ENCODE results near the gene ELP2.

DNA sequence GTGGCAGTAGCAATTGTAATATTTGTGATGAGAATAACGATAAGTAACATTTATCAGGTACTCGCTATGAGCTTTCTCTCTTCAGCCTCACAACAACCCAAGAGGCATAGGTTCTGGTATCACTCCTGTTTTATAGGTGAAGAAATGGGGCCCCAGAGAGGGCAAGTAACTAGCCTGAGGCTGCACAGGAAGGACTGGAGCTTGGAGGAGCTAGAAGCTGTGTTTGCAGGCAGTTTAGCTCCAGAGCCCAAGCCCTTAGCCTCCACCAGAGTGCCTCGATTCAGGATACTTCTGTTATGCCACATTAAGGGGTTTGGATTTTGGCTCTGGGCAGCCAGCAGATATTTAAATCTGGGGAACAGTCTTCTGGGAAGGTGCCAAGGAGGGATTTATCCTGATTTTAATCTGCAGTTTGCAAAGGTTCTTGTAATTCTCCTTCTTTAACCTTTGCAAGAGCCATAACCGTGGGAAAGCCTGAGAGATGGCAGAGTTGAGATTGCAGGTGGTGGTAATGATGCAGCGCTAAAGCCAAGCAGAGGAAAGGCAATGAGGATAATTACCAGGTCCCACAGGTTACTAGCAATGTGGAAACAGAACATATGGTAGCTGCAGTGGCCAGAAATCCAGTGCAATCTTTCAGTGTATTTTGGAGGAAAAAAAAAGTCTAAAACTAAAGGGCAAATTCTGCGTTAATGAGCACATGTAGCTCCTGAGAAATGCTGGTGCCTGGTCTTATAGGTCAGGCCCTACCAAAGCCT lies 66.7 kb downstream of the ELP2 start:
- TF ChIP-seq EZH2 (IDR thresholded peaks at IDR 0.05; ENCODE audit: low read length) (no peak), CTCF (optimal IDR thresholded peaks at IDR 0.05 in 1 of 3, IDR thresholded peaks at IDR 0.05 in 1 of 3, conservative IDR thresholded peaks at IDR 0.05 in 1 of 3; ENCODE audit: extremely low read depth in 1 of 3, insufficient read depth in 2 of 3, low read length in 3 of 3) (no peak)
